LNCAP (cell line): ENCODE measurements around the gene RAB27A.

Experiments
- CTCF ChIP-seq: fragments of 450-650 bp; IDR thresholded peaks from 2 replicates; pipeline ENCODE4 v1.5.1; 2017; ENCODE audit warnings: mild to moderate bottlenecking

RAB27A gene

GRCh38 chr15:55277116-55277564 lies 12.5 kb downstream of the RAB27A start:
- TF ChIP-seq CTCF = no peak

DNA sequence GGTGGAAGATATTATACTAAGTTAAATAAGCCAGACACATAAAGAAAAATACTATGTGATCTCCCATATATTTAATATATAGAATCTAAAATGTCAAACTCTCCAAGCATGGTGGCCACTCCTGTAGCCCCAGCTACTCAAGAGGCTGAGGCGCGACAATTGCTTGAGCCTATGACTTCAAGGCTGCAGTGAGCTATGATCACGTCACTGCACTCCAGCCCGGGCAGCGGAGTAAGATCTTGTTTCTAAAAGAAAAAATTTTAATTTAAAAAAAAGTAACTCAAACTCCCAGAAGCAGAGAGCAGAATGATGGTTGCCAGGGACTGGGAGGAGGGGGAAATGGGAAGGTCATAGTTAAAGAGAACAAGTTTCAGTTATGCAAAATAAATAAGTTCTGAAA lies 13.3 kb downstream of the RAB27A start:
- TF ChIP-seq CTCF = no peak

DNA sequence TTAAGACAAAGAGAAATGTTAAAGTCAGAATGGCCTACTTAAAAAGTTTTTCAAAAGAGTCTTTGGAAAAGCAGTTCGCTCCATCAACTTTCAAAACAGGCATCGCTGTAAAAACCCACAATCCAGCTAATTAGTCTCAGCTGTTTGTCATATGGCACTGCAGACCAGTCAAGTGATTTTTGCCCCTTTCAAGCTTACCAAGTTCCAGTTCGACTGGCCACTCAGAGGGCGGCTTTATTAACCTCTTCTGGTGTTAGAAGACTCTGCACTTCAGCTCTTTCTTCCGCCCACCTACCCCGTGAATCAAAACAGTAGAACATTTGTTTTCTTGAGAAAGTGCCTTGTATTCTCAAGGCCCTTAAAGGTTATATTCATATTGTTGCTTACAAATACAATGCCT lies 19.3 kb downstream of the RAB27A start:
- TF ChIP-seq CTCF = no peak

GRCh38 chr15:55268176-55268695 lies 21.4 kb downstream of the RAB27A start:
- TF ChIP-seq CTCF = no peak

DNA sequence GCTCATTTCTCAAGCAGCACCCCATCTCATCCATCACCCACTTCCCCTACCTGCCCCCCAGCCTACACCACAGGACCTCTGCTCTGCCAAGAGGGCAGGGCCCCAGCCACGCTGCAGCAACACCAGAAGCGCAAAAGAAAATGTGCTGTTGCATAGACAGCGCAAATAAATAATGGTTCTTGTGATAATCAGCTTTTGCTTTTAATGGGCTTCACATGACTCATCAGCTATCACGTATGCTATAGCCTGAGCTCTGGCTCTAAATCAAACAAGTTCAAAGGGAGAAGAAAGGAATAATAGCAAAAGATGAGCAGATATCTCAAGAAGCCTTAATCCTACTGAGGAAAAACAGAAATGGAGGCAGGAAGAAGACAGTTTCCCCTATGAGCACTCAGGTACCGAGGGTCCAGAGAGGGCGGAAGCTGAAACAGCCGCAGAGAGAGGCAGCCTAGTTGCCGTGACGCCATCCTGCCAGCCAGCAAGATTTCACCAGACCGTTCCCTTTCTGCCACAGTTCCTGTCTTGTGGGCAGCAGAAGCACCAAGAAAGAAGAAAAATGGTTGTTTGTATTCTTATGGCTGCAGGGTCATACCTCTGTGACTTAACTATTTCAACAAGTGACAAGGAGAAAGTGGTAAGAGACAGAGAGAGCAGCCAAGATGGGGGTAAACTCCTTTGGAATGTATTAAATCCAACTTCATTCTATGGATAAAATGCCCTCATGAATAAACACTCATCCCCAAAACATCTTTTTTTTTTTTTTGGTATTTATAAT lies 22.0 kb downstream of the RAB27A start:
- no peak for TF ChIP-seq CTCF

GRCh38 chr15:55266547-55266946 lies 23.1 kb downstream of the RAB27A start:
- TF ChIP-seq CTCF = no peak

GRCh38 chr15:55260562-55261131 lies 29.0 kb downstream of the RAB27A start:
- no peak for TF ChIP-seq CTCF
